GM19099 (cell line): Measurements from ENCODE around the gene GJC2.

ENCODE experiments used
- POLR2A ChIP-seq: IDR thresholded peaks from 3 replicates; pipeline ENCODE4 v1.6.1; 2011; ENCODE audit warnings: low read depth; ENCODE audit not compliant: insufficient read length; ENCODE audit errors: extremely low read depth

Gene GJC2

DNA sequence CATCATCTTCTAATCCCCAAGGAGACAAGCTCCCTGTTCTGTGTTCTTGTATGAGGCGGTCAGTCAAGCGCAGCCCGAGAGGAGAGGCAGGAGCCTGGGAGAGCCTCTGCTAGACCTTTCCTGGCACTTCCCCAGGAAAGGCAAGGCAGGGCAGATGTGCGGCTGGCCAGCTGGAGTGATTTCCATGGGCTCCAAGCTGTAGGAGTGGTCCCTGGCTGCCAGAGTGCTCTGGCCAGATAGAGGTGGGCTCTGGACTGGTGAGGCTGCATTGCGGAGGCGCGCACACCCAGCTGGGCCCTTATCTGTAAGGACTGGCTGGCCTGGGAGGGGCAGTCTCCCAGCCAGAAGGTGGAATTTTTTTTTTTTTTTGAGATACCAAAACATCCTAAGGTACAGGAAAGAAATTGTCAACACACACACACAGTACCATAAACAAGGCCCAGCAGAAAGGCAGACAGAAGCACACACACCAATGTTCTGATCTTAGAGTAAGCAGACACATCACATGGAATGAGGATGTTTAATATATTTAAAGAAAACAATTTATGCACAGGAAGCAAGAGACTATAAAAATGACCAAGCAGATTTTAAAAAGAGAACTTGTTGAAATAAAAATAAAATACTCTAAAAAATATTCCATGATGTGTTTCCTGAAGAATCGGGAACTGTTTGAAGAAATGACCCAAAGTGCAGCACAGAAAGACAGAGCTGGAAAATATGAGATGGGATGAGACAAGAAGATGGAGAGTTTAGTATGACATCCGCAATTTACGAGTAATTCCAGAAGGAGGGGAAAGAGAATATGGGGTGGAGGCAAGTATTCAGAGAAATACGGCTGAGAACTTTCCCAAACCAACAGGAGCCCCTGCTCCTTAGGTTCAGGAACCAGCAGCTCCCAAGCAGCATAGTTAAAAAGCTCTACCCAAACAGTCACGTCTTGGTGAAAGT lies 29.3 kb downstream of the GJC2 start:
- TF ChIP-seq POLR2A, result no peak

DNA sequence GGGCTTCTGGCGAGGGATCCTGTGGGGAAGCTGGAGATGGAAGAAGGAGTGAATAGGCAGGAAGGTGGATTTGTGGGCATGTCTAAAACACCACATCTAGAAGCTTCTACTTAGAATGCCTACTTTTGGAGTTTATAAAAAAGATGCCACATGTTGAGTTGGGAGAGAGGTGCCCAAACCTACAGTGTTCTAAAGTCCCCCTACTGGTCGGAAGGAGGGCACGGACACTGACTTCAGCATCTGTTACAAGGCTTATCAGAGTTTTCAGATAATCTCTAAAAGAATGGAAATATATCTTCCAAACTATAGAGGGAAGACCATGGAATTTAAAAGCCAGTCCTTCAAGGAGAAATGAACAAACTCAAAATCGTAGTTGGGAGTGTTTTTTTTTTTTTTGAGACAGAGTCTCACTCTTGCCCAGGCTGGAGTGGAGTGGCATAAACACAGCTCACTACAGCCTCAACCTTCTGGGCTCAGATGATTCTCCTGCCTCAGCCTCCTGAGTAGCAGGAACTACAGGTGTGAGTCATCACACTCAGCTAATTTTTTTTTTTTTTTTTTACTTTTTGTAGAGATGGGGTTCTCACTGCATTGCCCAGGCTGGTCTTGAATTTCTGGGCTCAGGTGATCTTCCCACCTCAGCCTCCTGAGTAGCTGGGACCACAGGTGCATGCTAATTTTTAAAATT lies 30.7 kb downstream of the GJC2 start:
- TF ChIP-seq POLR2A, result no peak

DNA sequence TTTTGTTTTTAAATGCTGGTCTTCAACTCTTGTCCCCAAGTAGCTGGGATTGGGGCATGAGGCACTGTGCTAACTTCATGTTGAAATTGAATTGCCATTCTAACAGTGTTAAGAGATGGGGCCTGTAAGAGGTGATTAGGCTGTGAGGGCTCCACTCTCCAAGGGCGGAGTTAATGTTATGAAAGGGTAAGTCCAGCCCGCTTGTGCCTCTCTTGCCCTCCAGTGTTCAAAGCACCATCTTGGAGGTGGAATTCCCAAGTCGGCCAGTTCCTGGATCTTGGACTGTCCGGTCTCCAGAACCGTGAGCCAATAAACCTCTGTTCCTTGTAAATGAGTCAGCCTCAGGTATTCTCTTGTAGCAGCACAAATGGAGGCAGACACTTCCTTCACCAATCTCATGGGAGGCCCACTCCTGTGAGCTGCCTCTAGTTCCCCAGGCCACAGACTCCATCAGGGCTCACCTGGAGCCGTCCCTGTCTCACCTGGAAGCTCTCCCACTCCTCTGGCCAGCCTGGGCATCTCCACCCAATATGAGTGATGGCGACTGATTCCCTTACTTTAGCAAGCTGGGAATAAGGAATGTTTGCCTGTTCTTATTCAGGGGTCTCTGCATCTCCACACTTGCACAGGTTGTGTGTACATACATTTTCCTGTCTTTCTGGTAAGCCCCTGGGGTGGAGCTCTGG lies 31.4 kb downstream of the GJC2 start:
- TF ChIP-seq POLR2A, result no peak

DNA sequence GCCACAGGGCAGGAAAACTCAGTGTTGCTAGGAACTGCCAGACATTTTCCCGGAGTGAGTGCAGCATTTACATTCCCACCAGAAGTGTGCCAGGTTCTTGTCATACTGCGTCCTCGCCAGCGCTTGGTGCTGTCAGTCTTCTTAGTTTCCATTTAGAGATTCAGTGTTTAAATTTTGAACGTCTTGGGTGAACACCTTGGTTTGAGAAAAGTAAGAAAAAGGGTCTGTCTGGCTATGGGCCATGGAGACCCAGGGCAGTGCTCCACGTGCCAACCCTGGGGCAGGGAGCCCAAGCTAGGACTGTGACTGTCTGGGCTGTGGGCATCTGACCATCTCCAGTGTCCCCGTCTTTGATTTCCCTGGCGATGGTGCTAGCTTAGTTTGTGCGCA lies 31.9 kb downstream of the GJC2 start:
- TF ChIP-seq POLR2A, result no peak

DNA sequence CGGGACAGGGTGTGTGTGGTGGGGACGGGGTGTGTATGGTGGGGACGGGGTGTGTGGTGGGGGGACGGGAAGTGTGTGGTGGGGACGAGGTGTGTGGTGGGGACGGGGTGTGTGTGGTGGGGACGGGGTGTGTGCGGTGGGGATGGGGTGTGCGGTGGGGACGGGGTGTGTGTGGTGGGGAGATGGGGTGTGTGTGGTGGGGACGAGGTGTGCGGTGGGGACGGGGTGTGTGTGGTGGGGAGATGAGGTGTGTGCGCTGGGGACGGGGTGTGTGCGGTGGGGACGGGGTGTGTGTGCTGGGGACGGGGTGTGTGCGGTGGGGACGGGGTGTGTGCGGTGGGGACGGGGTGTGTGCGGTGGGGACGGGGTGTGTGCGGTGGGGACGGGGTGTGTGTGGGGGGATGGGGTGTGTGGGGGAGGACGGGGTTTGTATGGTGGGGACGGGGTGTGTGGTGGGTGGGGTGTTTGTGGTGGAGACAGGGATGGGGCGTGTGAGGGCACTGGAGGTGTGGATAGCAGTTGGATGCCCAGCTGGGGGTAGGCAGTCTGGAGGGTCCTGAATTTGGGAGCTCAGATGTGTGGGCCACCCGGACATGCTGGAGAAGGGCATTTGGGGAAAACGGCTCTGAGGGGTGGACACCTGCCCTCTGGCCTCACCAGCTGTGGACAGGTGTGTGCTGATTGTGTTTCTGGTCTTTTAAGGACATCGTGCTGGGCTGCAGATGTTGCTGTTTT lies 32.7 kb downstream of the GJC2 start:
- TF ChIP-seq POLR2A, result no peak

DNA sequence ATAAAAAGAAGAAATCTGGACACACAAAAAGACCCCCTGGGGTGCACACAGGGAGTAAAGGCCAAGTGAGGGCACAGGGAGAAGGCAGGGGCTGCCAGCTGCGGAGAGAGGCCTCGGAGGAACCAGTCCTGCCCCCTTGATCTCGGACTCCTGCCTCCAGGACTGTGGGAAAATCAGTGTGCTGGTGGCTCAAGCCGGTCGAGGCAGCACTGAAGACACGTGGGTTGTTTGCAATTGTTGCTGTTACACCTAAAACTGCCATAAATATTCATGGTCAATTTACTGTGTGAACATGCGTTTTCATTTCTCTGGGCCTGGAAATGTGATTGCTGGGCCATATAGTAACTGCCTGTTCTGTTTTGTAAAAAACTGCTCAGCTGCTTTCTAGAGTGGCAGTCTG lies 34.4 kb downstream of the GJC2 start:
- no peak for TF ChIP-seq POLR2A

DNA sequence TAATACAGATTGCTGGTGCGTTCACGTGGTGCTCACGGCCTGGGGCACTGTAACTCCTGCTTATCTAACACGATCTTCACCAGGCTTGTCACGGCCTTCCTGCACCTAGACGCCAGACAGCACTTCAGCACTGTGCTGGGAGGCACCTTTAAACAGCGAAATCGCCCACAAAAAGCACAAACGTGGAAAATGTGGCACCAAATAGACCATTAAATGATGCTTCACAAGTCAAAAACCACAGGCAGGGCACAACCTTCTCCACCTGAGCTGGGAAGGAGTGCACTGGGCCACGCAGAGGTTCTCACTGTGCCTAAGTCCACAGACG lies 35.9 kb downstream of the GJC2 start:
- no peak for TF ChIP-seq POLR2A

DNA sequence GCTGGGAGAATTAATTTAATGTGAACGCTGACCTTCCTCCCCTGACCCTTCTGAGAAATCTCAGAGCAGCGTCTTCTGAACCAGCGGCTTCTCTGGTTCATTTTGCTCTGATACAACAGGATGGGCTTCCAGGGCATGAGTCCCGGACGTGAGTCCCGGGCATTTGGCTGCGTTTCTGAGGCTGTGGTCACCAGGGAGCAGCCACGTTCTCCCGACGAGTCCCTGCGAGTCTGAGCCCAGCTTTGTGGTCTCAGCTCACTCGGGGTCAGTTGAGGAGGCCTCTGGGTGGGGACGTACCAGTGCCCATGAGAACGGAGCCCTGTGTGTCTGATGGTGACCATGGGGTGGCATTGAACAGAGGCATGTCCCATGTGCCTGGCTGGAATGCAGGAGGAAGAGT lies 40.5 kb downstream of the GJC2 start:
- no peak for TF ChIP-seq POLR2A

DNA sequence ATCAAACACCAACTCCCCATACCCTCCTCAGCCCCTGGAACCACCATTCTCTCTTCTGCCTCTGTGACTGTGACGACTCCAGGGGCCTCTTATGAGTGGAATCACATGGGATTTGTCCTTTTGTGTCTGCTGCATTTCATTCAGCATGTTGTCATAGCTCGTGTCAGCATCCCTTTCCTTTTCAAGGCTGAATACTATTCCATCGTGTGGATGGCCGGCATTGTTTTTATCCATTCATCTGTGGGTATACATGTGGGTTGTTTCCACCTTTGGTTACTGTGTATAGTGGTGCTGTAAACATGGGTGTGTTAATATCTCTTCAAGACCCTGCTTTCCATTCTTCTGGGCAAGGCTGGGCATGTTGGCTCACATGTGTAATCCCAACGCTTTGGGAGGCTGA lies 41.0 kb downstream of the GJC2 start:
- no peak for TF ChIP-seq POLR2A

DNA sequence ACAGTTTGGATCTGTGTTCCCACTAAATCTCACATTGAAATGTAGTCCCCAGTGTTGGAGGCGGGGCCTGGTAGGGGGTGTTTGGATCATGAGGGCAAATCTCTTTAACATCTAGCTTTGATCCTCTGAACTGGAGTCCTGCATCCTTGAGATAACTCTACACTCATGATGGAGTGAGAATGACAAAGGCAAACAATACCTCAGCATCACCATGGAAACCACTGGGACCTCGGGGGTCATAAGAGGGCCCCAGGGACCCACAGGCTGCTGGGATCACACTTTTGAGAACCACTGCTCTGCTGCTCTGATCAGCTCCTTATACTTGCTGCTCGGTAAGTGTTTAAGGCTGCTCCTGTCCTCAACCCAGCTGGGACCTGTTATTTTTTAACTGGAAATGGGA lies 44.7 kb downstream of the GJC2 start:
- no peak for TF ChIP-seq POLR2A

DNA sequence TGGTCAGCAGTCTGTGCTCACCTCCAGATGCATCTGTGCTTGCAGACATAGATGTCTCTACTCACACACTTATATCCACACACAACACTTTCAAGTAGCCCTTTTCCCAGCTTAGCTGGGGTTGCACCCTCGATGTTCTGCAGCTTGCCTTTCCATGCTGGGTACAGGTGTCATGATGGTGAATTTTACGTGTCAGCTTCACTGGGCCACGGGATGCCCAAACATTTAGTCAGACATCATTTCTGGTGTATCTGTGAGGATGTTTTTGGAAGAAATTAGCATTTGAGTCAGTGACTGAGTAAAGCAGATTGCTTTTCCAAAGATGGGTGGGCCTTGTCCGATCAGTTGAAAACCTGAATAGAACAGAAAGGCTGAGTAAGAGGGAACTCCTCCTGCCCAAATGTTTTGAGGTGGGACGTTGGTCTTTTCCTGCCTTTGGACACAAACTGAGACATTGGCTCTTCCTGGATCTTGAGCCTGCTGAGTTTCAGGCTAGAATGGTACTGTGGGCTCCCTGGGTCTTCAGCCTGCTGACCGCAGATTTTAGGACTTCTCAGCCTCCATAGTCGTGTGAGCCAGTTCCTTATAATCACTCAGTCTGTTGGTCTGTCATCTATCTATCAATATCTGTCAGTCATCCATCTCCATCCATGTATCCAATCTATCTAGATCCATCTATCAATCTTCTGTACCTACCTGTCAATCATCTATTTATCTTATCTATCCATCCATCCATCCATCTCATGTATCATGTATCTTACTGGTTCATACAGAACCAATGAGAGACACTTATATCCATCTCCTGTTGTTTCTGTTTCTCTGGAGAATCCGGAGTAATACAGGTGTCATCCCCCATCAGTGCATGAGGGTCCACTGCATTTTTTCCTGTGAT lies 45.4 kb downstream of the GJC2 start:
- TF ChIP-seq POLR2A, result no peak

DNA sequence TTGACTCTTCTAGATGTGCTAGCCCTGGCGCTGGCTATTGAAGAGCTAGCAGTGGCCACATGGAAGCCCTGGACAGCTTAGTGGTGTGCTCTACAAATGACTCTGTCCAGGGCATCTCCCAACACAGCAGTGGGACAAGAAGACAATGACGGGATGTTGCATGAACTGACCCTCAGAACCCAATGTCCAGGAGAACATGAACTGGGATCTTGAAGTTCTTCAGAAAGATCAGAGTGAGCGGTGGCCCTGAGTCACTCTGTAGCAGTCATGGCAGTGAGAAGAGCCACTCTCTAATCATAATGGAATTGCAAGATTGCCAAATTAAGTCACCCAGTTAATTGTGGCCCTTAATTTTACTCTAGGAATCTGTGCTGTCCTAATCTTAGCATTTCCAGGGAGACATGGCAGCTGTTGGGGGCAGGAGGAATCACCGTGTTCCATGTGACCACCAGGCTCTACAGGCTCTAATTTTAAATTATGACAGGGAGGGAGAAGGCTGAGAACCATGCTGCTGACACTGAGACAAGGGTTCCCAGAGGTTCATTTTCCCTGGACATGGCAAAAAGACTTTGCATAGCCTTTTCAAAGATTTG lies 47.9 kb downstream of the GJC2 start:
- no peak for TF ChIP-seq POLR2A

DNA sequence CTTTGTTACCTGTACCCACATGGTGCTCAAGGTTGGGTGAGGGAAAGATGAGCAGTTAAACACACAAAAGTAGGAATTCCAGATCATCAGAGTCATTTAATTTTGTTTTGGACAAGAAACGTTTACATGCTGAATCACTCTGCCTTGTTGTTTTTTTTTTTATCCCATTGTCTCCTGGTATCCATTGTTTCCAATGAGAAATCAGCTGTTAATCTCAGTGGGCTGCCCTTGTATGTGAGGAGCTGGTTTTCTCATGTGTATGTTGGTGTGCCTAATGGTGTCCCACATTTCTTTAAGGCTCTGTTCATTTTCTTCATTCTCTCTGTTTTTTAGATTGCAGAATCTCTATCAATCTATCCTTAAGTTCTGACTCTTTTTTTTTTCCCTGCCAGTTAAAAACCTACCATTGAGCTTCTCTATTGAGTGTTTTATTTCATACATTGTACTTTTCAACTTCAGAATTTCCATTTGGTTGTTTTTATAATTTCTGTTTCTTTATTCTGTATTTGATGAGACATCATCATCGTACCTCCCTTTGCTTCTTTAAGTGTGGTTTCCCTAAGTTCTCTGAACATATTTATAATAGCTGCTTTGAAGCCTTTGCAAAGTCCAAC lies 49.4 kb downstream of the GJC2 start:
- TF ChIP-seq POLR2A, result no peak
